GM12875 (cell line): ENCODE measurements around the gene LEMD1.
"Not testable (repeated sequence)": the region's sequence is repeated elsewhere in the genome, so short reads cannot be mapped to it uniquely, and the experiment has no call there.

Experiments used
- H3K4me3 ChIP-seq: one replicate; pipeline ENCODE4 v1.5.1; 2011; ENCODE audit warnings: low read depth, low read length, control low read depth
- CTCF ChIP-seq: IDR thresholded peaks from 2 replicates; pipeline ENCODE4 v1.5.1; 2011; ENCODE audit warnings: low read depth, mild to moderate bottlenecking, control low read depth, inconsistent platforms, low read length, moderate library complexity, borderline replicate concordance; ENCODE audit not compliant: insufficient read depth

The LEMD1 gene

DNA sequence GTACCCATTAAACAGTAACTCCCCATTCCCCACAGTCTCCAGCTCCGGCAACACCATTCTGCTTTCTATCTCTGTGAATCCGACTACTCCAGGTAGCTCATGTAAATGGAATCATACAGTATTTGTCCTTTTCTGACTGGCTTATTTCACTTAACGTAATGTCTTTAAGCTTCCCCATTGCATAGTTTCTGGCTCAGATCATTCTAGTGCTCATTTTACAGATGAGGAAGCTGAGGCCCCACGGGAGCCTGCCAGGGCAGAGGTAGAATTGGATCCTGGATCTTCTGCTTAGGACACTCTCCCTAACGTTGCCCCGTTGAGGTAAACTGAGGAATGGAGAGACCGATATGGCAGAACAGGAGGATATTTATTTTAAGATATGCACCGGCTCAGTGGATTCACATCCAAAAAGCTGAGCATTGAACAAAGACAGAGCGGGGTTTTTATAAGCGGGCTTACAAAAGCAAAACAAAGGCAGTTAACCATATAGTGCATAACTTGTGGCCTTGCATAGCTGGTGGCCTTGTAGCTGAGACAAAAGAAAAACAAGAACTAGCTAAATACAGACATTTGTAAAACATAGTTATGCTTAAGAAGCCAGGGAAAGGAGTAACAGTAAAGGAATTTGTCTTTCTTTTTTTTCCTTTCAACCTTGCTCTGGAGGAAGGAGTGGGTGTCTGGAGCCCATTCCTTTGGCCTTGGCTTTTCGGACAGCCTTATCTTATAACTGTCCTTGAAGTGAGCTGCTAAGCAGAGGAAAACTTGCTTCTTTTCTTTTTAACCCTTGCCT lies 49.8 kb downstream of the LEMD1 start:
- TF ChIP-seq CTCF: no peak

DNA sequence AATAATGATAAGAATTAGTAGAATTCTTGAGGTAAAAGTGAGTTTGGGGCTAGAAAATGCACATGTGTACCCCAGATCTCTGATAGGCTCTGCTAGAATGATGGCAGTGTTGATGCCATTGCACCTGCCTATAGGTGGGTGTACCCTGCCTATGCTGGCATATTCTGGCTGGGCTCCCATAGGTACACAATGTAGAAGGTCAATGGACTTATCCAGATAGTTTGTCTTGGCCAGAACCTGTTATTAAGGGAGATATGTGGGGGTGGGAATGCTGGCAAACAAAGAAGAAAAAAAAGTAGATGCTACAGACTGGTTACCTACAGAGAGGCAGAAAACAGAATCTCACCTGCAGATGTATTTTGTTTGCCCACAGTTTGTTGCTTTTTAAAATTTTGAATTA lies 51.1 kb downstream of the LEMD1 start:
- TF ChIP-seq CTCF: no peak
- H3K4me3 ChIP-seq: no peak overlapping the region

More for the DNA sequence above, 49.8 kb downstream of the LEMD1 start:
- H3K4me3 ChIP-seq: no peak overlapping the region

DNA sequence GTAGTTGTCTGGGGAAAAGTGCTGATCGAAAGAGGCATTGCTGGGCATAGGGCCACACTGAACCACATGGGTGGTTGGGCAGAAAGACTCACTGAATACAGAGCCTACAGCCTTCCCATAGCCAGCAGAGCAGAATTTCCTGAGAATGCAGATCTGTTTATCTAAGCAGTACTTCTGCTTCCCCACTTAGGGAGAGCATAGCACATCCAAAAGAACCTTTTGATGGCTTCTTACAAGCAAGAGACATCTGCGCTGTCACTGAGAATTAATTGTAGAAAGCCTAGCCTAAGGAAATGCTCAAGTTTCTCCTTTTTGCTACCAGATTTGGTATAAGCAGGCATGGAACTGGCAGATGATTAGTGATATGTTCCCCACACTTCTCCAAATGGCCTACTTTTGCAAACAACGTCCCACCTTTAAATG lies 52.1 kb downstream of the LEMD1 start:
- H3K4me3 ChIP-seq: no peak overlapping the region
- no peak for TF ChIP-seq CTCF

DNA sequence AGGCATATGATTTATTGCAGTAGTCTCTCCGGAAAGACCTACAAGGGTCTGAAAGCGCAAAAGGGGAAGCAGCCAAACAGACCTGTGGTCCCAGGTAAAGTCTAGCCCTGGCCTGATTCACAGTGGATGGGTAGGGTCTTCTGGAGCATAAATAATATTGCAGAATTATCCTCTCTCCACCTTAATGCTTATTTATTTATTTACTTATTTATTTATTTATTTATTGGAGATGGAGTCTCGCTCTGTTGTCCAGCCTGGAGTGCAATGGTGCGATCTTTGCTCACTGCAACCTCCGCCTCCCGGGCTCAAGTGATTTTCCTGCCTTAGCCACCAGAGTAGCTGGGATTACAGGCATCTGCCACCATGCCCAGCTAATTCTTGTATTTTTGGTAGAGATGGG lies 53.4 kb downstream of the LEMD1 start:
- no peak for TF ChIP-seq CTCF
- H3K4me3 ChIP-seq: no peak overlapping the region

DNA sequence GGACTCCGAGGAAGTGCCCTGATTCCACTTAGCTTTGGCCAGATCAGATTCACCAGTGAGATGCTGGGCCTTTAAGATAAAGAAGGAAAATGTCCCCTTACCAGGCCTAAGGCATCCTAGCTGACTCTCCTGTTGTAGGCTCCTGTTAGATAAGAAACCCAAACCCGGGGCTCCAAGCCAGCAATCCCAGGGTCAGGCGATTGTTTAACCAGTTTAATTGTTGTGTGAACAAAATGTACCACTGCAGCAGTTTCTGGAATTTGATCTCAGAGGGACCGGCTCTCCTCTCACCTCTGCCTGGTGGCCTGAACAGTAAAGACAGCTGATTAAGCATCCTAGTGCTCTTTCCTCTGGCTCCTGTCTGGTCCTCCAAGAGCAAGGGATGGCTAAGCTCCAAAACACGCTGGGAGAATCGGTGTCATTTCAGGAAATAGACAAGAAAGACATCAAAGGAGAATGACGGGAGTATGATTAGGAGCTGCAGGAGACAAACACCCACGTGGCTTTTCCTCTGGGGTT lies 55.9 kb downstream of the LEMD1 start:
- no peak for TF ChIP-seq CTCF
- no peak overlapping the region for H3K4me3 ChIP-seq

DNA sequence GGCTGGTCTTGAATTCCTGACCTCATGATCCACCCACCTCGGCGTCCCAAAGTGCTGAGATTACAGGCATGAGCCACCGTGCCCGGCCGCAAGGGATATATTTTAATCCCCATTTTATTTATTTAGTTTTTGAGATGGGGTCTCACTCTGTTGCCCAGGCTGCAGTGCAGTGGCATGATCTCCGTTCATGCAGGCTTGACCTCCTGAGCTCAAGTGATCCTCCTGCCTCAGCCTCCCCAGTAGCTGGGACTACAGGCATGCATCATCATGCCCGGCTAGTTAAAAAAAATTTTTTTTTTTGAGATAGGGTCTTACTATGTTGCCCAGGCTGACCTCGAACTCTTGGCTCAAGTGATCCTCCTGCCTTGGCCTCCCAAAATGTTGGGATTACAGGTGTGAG lies 56.8 kb downstream of the LEMD1 start:
- not testable (repeated sequence) for H3K4me3 ChIP-seq

- no peak overlapping the region for H3K4me3 ChIP-seq
- no peak for TF ChIP-seq CTCF
These were observed 61.0 kb downstream of the LEMD1 start for GRCh38 chr1:205360891-205361290.
